Ascending aorta (tissue), 2 donors: ENCODE results near the gene WNT4. TPM values are rescaled to one million over a fixed set of nuclear protein-coding genes. Genes with fewer than 3 reads are reported as not detected.
A peak's percentile ranks its signal among the peaks of the same experiment; 100 is the strongest.

Experiments used
- DNase-seq, 2 donors: peaks; one replicate each; pipeline ENCODE4 v3.0.0-alpha.2; 2019; ENCODE audit warnings: low spot score in 2 of 2
- H3K27ac ChIP-seq, 2 donors: fragments of 200-600 bp; sonication (generic); one replicate each; pipeline ENCODE4 v1.5.1; 2016 to 2017; ENCODE audit warnings: mild to moderate bottlenecking in 1 of 2
- H3K27me3 ChIP-seq: fragments of 200-600 bp; sonication (generic); one replicate; pipeline ENCODE4 v1.5.1; 2017
- H3K36me3 ChIP-seq, 2 donors: fragments of 200-600 bp; sonication (generic); one replicate each; pipeline ENCODE4 v1.5.1; 2016
- H3K4me1 ChIP-seq, 2 donors: fragments of 200-600 bp; sonication (generic); one replicate each; pipeline ENCODE4 v1.5.1; 2016 to 2017; ENCODE audit warnings: mild to moderate bottlenecking in 1 of 2
- H3K4me3 ChIP-seq, 2 donors: fragments of 200-600 bp; sonication (generic); one replicate each; pipeline ENCODE4 v1.5.1; 2016 to 2017; ENCODE audit warnings: mild to moderate bottlenecking in 1 of 2
- H3K9me3 ChIP-seq, 2 donors: fragments of 200-600 bp; sonication (generic); one replicate each; pipeline ENCODE4 v1.5.1; 2016
- CTCF ChIP-seq, 3 experiments: fragments of 200-600 bp in 2 of 3; fragments of 450-650 bp in 1 of 3; sonication (generic) in 2 of 3; IDR thresholded peaks; one replicate each; pipeline ENCODE4 v1.5.1; 2016 to 2019; ENCODE audit warnings: antibody characterized with exemption in 3 of 3, mild to moderate bottlenecking in 1 of 3, moderate library complexity in 1 of 3
- intact Hi-C: fragments of 100-400 bp; cut with DNase I; formaldehyde crosslinking; loops from one replicate; pipeline ENCODE4 v1.15.1; 2023
- total RNA-seq: library from RNA; depleted of rRNA; stranded (reverse); fragments of >200 nt; gene quantifications from one replicate; pipeline ENCODE4 v1.1.0, GENCODE V29; 2016

Gene WNT4
- total RNA-seq, 1 donor from 2014 or later: not detected

GRCh38 chr1:22088331-22088730 is 54.6 kb downstream of the WNT4 start:
- peaks cover 3 to 29% of the 10 kb centered on the region in 2 donors for H3K4me1 ChIP-seq
- no peaks in the 10 kb centered on the region for H3K27me3 ChIP-seq
- no peaks in the 10 kb centered on the region for H3K9me3 ChIP-seq
- intact Hi-C loops: no loop called here
- peak overlapping the region in 1 of 2 donors; percentile 29 for H3K27ac ChIP-seq
- DNase-seq: no peak
- peaks cover 26 to 27% of the 10 kb centered on the region in 2 donors for H3K36me3 ChIP-seq
- H3K4me3 ChIP-seq: peak overlapping the region in 1 of 2 donors; percentile 10
- TF ChIP-seq CTCF (IDR thresholded peaks at IDR 0.05): no peak

DNA sequence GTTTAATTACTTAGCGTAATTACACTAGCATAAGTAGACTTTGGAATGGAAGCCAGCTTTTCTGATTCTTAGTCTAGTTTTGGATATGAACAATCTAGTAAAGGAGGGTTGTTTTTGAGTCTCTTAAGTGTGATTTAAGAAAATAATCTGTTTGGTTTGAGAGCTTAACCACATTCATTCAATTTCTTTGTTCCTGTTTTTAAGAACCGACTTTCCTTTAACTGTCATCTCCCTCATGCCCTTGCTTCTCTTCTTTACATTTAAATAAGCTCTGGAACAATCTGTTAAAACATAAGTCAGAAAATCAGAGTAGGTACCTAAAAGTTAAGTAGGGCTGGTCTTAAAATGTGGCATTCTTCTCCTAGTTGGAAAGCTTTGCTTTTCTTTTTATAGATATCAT is 62.7 kb downstream of the WNT4 start:
- TF ChIP-seq CTCF (IDR thresholded peaks at IDR 0.05): no peak
- intact Hi-C loops: no loop called here
- no peak overlapping the region for H3K4me3 ChIP-seq
- H3K4me1 ChIP-seq: peaks cover 5 to 44% of the 10 kb centered on the region in 2 donors
- H3K27ac ChIP-seq: no peak overlapping the region
- no peak for DNase-seq
- H3K36me3 ChIP-seq: peaks cover 26 to 40% of the 10 kb centered on the region in 2 donors
- H3K9me3 ChIP-seq: no peaks in the 10 kb centered on the region
- no peaks in the 10 kb centered on the region for H3K27me3 ChIP-seq

- peaks cover 10 to 55% of the 10 kb centered on the region in 2 donors for H3K4me1 ChIP-seq
- intact Hi-C loops: no loop called here
- peaks cover 26 to 49% of the 10 kb centered on the region in 2 donors for H3K36me3 ChIP-seq
- no peak for TF ChIP-seq CTCF (IDR thresholded peaks at IDR 0.05)
- no peaks in the 10 kb centered on the region for H3K27me3 ChIP-seq
- no peaks in the 10 kb centered on the region for H3K9me3 ChIP-seq
- no peak for DNase-seq
- H3K27ac ChIP-seq: no peak overlapping the region
- no peak overlapping the region for H3K4me3 ChIP-seq
Measured at GRCh38 chr1:22078133-22078532, 64.8 kb downstream of the WNT4 start.

DNA sequence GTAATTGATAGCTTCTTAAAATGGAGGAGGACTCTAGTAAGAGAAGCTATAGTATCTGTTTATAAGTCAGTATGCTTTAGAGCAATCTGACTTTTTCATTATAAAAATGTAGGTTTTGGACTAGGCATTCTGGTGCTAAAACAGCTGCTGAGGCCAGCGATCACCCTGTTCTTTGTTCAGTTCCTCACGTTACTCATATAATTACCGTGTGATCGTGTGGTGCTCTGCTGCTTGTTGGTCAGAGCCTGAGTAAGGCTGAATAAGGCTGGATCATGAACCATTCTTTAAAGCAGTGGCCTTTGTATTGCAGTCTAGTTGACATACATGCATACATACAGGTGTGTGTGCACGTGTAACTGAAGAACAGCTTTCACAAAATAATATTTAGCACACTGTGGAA is 65.2 kb downstream of the WNT4 start:
- H3K4me3 ChIP-seq: no peak overlapping the region
- no peaks in the 10 kb centered on the region for H3K9me3 ChIP-seq
- no peak overlapping the region for H3K27ac ChIP-seq
- no peak for TF ChIP-seq CTCF (IDR thresholded peaks at IDR 0.05)
- H3K36me3 ChIP-seq: peaks cover 24 to 45% of the 10 kb centered on the region in 2 donors
- no peak for DNase-seq
- peaks cover 14 to 59% of the 10 kb centered on the region in 2 donors for H3K4me1 ChIP-seq
- H3K27me3 ChIP-seq: no peaks in the 10 kb centered on the region
- intact Hi-C loops: no loop called here

DNA sequence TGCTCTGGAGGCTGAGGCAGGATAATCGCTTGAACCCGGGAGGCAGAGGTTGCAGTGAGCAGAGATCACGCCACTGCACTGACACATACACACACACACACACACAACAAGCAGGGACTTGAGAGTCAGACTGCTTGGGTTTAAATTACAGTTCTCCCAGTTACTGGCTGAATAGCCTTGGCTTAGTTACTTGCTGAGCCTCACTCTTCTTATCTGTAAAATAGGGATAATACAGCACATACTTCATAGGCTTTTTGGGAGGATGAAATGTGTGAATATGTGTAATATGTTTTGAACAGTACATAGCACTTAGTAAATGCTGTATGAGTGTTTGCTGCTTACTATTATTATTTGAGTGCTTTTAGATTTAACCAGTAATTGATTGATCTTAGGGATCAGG is 66.6 kb downstream of the WNT4 start:
- intact Hi-C loops: no loop called here
- H3K4me1 ChIP-seq: peaks cover 17 to 60% of the 10 kb centered on the region in 2 donors

More for the DNA sequence above, 66.6 kb downstream of the WNT4 start:
- H3K4me3 ChIP-seq: no peak overlapping the region
- no peak for TF ChIP-seq CTCF (IDR thresholded peaks at IDR 0.05)
- H3K9me3 ChIP-seq: no peaks in the 10 kb centered on the region
- no peak overlapping the region for H3K27ac ChIP-seq
- H3K27me3 ChIP-seq: no peaks in the 10 kb centered on the region
- DNase-seq: no peak
- peaks cover 13 to 38% of the 10 kb centered on the region in 2 donors for H3K36me3 ChIP-seq
